ENCODE results near the gene SLC16A11.

DNA sequence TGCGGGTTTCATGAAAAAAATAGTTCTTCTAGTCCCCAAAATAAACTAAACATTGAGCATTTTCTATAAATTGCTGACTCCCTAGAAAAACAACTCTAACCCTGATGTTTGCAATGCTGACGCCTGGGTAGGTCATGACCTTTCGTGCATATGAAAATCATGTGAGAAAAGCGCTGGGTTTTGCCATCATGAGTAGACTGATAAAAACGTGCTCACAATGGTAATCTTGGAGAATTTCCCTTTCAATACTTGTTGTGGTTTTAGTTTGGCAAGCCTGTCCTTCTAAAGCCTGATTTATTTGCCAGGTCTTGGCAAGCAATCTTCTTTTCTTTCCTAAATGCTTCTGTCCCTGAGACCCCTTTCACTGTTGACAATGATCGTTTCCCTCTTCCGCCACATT, 40.2 kb upstream of the SLC16A11 start:
- TF ChIP-seq SREBF2 (IDR thresholded peaks at IDR 0.05; ENCODE audit: low read length) (no peak), MYC (IDR thresholded peaks at IDR 0.05; ENCODE audit: insufficient read depth, insufficient read length, insufficient replicate concordance, low read length, severe bottlenecking) (no peak), ESRRA (IDR thresholded peaks at IDR 0.05; ENCODE audit: low read length) (no peak), CBFB (IDR thresholded peaks at IDR 0.05; ENCODE audit: low read depth) (no peak), USF2 (IDR thresholded peaks at IDR 0.05; ENCODE audit: borderline replicate concordance, low read depth, low read length) (no peak)
- TF ChIP-seq, protein P1, sequence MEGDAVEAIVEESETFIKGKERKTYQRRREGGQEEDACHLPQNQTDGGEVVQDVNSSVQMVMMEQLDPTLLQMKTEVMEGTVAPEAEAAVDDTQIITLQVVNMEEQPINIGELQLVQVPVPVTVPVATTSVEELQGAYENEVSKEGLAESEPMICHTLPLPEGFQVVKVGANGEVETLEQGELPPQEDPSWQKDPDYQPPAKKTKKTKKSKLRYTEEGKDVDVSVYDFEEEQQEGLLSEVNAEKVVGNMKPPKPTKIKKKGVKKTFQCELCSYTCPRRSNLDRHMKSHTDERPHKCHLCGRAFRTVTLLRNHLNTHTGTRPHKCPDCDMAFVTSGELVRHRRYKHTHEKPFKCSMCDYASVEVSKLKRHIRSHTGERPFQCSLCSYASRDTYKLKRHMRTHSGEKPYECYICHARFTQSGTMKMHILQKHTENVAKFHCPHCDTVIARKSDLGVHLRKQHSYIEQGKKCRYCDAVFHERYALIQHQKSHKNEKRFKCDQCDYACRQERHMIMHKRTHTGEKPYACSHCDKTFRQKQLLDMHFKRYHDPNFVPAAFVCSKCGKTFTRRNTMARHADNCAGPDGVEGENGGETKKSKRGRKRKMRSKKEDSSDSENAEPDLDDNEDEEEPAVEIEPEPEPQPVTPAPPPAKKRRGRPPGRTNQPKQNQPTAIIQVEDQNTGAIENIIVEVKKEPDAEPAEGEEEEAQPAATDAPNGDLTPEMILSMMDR (IDR thresholded peaks at IDR 0.05 in 2 of 3, conservative IDR thresholded peaks at IDR 0.05 in 1 of 3; ENCODE audit: control insufficient read depth in 2 of 3, extremely low read depth in 1 of 3, insufficient read depth in 1 of 3, low read depth in 3 of 3, low read length in 3 of 3), result no peak

Measured in GM12878 (cell line).